NCI-H2029 (cell line): ENCODE measurements around the gene TMEM245.

Experiments used
- DNase-seq: peaks from one replicate; lab custom pipeline; 2025; lab: John Stamatoyannopoulos, UW

TMEM245 gene

DNA sequence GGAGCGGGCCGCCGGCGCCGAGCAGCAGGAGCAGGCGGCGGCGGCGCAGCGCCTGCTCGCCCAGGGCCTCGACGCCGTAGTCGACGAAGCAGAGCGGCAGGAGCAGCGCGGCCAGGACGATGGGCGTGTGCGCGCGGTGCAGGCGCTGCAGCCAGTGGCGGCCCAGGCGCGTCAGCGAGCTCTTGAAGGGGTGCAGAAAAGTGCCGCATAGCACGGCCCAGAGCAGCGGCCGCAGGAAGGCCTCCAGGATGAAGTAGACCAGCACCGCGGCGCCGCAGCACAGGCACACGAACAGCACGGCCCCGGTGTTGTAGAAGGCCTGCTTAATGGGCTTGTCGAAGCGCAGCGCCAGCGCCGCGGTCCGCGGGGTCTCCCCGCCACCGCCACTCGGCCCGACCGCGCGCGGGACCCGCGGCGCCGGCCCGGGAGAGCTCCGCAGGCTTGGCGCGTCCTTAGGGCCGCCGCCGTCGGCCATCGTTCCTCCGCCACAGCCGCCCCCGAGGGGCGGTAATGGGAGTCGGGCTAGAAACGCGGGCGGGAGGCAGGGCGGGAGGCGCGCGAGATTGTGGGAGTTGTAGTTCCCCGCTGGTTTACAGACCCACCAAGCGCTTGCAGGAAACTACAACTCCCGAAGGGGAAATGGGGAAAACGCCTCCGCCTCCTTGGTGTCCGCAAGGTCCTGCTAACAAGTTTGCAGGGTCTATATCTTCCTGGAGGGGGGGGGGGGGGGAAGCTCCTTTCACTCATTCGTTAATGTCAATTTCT is at the start of gene TMEM245:
TSS of gene TMEM245 (minus strand) at position 509 of the 765 bp plus-strand sequence. CDS start at position 475, 34 bp downstream.
- DNase-seq = peak; percentile 98

- no peak for DNase-seq
These were observed 48.4 kb upstream of the TMEM245 start for GRCh38 chr9:109168170-109168569.

DNA sequence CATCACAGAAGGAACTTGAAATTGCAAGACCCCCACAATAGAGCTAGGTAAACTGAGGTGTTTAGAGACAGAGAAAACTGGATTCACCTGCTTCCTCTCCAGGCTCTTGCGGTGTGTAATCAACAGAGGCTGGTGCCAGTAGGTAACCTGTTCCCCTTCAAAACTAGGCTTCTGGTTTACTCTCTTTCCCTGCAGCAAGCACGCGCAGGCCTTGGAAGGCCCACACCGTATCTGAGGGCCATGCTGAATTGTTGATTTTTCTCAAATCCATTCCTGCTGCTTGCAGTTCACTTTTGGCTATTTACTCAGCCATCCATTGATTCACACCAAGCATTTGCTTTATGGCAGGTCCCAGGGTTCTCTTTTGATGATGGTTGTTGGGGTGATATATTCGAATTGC is 48.0 kb upstream of the TMEM245 start:
- no peak for DNase-seq

DNA sequence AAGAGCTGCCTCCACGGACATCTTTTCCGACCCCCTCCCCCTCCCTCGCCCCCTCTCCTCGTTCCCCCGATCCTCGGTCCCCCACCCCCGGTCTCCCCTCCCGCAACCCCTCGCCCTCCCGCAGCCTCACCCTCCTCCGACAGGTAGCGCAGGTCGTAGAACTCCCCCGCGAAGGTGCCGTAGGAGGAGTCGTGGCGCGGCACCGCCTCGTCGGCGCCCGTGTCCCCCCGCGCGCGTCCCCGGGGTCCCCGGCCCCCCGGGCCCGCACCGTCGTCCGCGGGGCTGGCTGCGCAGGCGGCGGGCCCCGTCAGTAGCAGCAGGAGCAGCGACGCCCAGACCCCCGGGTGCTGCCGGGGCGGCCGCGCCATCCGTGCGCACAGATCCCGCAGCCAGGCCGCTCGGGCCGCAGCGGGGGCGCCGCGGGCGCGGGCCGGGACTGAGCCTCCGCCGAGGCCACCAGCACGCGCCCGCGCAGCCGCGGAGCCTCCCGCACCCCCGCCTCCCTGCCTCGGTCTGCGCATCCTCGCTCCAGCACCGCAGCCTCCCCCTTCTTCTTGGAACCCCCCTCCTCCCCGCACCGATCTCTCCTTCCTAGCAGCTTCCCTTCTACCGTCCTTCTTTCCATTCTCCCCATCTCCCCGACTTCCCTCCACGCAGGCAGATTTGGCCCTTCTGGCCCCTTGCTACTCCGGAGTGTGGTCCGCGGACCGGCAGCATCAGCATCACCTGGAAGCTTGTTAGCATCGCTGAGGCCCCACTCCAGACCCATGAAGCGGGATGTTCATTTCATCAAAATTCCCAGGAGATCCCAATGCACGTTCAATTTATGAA is 47.2 kb upstream of the TMEM245 start, which contains the start of gene FRRS1L:
TSS of gene FRRS1L (minus strand) at position 479 of the 831 bp plus-strand sequence. CDS start at position 368, 111 bp downstream.
- DNase-seq = no peak

GRCh38 chr9:109166171-109166770 is 46.5 kb upstream of the TMEM245 start:
- no peak for DNase-seq

GRCh38 chr9:109164042-109164441 is 44.3 kb upstream of the TMEM245 start:
- no peak for DNase-seq

DNA sequence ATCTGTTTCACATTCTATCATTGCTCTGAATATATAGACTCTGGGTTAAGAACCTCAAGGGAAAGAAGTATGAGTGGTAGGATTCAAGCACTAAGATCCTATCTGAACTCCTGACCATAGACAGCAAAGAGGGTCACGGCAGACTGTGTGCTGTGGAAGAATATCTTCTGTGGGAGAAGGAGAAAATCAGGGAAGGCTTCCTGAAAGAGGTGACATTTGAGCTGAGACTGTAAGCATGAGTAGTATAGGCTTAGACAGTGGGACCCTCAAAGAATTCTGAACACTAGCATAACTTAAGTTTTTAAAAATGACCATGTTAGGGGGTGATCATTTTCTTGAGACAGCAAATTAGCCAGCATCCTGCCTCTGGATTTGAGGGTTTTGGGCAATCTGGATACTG is 43.4 kb upstream of the TMEM245 start:
- no peak for DNase-seq

DNA sequence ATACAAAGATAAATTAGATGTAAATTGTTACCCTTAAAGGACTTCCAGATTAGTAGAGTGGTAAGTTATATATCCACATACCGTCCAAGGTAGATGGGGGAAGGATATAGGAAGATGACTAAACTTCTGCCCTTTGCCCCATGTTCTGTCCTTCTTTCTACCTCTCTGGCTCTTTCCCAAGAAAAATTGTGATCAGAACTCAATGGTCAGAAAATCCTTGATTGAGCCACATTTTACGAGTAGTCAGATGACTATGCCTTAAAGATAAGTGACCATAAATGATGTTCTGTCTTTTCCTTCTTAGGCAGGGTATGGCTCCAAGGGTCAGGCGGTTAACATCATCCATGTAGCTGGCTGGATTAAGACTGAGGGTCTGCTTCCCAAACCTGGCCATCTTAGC is 42.9 kb upstream of the TMEM245 start:
- DNase-seq = no peak

DNA sequence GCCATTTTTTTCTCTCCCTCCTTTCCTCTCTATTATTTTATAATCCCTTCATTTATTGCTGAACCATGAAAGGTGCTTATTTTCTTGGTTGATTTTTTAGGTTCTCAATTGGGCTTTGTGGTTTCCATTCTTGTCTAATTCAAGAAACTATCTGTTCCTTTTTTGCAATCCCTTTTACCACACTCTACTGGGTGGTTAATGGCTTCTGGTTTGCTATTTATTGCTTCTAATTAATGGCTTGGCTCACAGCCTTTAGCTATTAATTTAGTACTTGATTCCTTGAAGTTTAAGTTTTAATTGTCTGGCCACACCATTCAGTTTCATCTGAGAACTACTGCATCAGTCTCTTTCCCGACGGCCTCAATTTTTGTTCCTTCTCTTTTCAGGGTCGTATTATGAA is 41.7 kb upstream of the TMEM245 start:
- no peak for DNase-seq

DNA sequence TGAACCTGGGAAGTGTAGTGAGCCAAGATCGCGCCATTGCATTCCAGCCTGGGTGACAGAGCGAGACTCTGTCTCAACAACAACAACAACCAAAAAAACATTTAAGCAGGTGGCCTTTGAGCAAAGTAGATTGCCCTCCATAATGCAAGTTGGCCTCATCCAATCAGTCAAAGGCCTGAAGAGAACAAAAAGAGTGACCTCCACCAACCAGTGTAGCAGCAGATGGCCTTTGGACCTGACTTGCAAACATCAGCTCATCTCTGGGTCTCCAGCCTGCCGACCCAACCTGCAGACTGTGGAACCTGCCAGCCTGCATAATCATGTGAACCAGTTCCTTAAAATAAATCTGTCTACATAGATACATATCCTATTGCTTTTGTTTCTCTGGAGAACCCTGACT is 39.8 kb upstream of the TMEM245 start:
- DNase-seq = no peak

DNA sequence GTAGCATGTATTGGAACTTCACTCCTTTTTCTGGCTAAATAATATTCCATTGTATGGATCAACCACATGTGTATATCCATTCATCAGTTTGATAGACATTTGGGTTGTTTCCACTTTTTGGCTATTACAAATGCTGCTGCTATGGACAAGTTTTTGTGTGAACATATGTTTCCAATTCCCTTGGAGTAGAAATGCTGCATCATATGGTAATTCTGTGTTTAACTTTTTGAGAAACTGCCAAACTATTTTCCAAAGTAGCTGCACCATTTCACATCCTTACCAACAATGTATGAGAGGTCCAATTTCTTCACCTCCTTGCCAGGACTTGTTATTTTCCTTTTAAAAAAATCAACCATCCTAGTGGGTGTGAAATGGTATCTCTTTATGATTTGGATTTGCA is 38.9 kb upstream of the TMEM245 start:
- DNase-seq = no peak

- DNase-seq = no peak
These were observed 37.0 kb upstream of the TMEM245 start for GRCh38 chr9:109156708-109157107.

DNA sequence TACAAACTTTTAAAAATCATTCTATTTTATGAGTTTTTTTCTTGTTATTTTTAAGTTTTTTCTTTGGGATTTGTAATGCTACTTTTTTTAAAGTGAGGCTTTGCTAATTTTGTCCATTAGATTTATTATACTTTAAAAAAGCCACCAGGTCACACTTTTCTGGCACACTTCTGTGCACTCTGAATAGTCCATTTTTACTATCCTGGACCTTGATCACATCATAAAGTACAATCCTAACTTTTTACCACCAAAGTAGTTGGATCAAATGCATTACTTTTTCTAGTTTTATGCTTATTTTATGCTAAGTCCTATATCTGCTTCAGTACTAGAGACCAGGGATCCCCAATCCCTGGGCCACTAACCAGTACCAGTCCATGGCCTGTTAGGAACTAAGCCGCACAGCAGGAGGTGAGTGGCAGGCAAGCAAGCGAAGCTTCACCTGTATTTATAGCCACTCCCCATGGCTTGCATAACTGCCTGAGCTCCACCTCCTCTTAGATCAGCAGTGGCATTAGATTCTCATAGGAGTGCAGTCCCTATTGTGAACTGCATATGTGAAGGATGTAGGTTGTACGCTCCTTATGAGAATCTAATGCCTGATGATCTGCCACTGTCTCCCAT is 31.3 kb upstream of the TMEM245 start:
- no peak for DNase-seq

GRCh38 chr9:109149722-109150121 is 30.0 kb upstream of the TMEM245 start:
- DNase-seq = no peak

GRCh38 chr9:109149089-109149488 is 29.3 kb upstream of the TMEM245 start:
- no peak for DNase-seq

GRCh38 chr9:109145051-109145450 is 25.3 kb upstream of the TMEM245 start:
- DNase-seq = no peak

GRCh38 chr9:109143881-109144562 is 24.3 kb upstream of the TMEM245 start:
- peak; percentile 25 for DNase-seq

GRCh38 chr9:109141375-109141774 is 21.6 kb upstream of the TMEM245 start:
- DNase-seq = no peak

GRCh38 chr9:109139851-109140250 is 20.1 kb upstream of the TMEM245 start:
- no peak for DNase-seq

DNA sequence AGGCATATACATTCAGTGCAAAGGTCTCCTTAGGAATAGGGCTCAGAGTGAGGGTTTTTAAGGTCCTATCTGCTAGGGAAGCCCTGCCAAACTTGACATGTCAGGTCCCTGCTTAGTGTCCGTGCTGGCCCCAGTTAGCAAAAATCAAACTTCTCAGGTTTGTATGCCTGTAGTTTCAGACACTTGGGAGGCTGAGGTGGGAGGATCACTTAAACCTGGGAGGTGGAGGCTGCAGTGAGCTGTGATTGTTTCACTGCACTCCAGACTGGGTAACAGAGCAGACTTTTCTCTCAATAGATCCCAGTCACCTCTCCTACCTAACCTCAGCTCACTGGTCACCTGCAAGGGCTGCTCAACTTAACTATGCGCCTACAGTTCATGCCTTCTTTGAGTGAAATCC is 18.7 kb upstream of the TMEM245 start:
- DNase-seq = no peak

- DNase-seq = no peak
These were observed 14.4 kb upstream of the TMEM245 start for GRCh38 chr9:109134167-109134578.

GRCh38 chr9:109133533-109133932 is 13.8 kb upstream of the TMEM245 start:
- no peak for DNase-seq
